ENCODE data around the gene HIBADH. TPM values are rescaled to one million over a fixed set of nuclear protein-coding genes. Genes with fewer than 3 reads are reported as not detected.

Gene HIBADH
- total RNA-seq, 1 donor from 2014 or later: 39.0 TPM

- DNase-seq (ENCODE audit: low read depth) (no peak), FAIRE-seq (no peak)
- H3K27me3 ChIP-seq (ENCODE audit: control insufficient read depth, insufficient read depth, low read length): no peaks in the 10 kb centered on the region
- no peaks in the 10 kb centered on the region for H3K36me3 ChIP-seq (ENCODE audit: control insufficient read depth, insufficient read depth, low read length)
- no peak overlapping the region for H3K4me3 ChIP-seq (ENCODE audit: low read depth, low read length)
- no peak for TF ChIP-seq CTCF (IDR thresholded peaks at IDR 0.05; ENCODE audit: insufficient read depth, low read length, severe bottlenecking)
Measured at GRCh38 chr7:27651702-27652101, 11.0 kb downstream of the HIBADH start.

- no peak for TF ChIP-seq CTCF (IDR thresholded peaks at IDR 0.05; ENCODE audit: insufficient read depth, low read length, severe bottlenecking)
- FAIRE-seq (no peak), DNase-seq (ENCODE audit: low read depth) (no peak)
- no peak overlapping the region for H3K4me3 ChIP-seq (ENCODE audit: low read depth, low read length)
- no peaks in the 10 kb centered on the region for H3K36me3 ChIP-seq (ENCODE audit: control insufficient read depth, insufficient read depth, low read length)
- H3K27me3 ChIP-seq (ENCODE audit: control insufficient read depth, insufficient read depth, low read length): no peaks in the 10 kb centered on the region
Measured at GRCh38 chr7:27650283-27650682, 12.4 kb downstream of the HIBADH start.

DNA sequence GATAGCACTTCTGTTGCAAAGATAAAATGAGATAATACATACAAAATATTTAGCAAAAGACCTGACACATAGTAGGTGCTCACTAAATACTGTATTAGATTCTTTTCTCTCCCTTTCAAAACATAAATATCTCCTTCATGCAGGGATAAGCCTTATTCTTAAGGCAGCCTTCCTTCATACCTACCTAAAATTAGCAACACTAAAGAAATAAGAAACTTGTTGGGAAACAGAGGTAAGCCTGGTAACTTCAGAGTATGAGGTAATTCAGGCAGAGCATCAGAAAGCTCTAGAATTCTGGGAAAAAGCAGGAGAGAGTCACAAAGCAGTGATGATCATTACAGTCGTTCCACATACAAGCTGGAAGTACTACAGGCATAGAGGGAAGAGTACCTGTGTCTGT is 15.2 kb downstream of the HIBADH start:
- TF ChIP-seq CTCF (IDR thresholded peaks at IDR 0.05; ENCODE audit: insufficient read depth, low read length, severe bottlenecking): no peak
- FAIRE-seq (no peak), DNase-seq (ENCODE audit: low read depth) (no peak)
- Histone ChIP-seq H3K4me3 (ENCODE audit: low read depth, low read length) (no peak overlapping the region), H3K36me3 (ENCODE audit: control insufficient read depth, insufficient read depth, low read length) (no peaks in the 10 kb centered on the region), H3K27me3 (ENCODE audit: control insufficient read depth, insufficient read depth, low read length) (no peaks in the 10 kb centered on the region)

DNA sequence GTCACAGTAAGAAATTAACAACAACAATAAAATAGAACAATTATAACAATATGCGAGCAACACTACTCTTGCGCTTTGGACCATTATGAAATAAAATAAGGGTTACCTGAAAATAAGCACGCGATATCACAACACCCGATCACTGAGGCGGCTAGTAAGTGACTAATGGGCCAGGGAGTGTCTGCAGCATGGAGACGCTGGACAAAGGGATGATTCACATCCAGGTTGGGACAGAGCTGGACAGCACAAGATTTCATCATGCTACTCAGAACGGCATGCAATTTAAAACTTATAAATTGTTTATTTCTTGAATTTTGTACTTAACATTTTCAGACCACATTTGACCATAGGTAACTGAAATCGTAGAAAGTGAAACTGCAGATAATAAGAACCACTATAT is 15.6 kb downstream of the HIBADH start:
- FAIRE-seq: no peak
- no peak for TF ChIP-seq CTCF (IDR thresholded peaks at IDR 0.05; ENCODE audit: insufficient read depth, low read length, severe bottlenecking)
- Histone ChIP-seq H3K27me3 (ENCODE audit: control insufficient read depth, insufficient read depth, low read length) (no peaks in the 10 kb centered on the region), H3K36me3 (ENCODE audit: control insufficient read depth, insufficient read depth, low read length) (no peaks in the 10 kb centered on the region), H3K4me3 (ENCODE audit: low read depth, low read length) (no peak overlapping the region)
- peak; percentile 85 for DNase-seq (ENCODE audit: low read depth)

DNA sequence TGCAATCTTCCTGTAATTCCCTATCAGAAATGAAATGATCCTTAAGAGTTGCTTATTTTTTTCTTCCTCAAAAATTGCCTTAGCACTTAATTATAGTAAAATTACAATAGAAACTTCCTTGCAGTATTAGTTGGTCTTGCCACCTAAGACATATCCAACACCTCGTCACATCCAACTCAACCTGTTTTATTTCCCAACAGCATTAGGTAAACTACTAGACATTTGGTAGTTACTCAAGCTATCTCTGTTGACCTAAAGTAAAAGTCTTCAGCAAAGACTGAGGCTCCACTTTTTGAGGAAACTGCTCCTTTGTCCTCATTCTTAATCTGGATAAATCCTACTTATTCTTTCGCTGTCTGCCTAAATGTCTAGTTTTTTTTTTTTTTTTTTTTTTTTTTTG is 20.4 kb downstream of the HIBADH start:
- no peak for DNase-seq (ENCODE audit: low read depth)
- no peak for TF ChIP-seq CTCF (IDR thresholded peaks at IDR 0.05; ENCODE audit: insufficient read depth, low read length, severe bottlenecking)
- Histone ChIP-seq H3K36me3 (ENCODE audit: control insufficient read depth, insufficient read depth, low read length) (no peaks in the 10 kb centered on the region), H3K27me3 (ENCODE audit: control insufficient read depth, insufficient read depth, low read length) (no peaks in the 10 kb centered on the region), H3K4me3 (ENCODE audit: low read depth, low read length) (no peak overlapping the region)
- FAIRE-seq: no peak

DNA sequence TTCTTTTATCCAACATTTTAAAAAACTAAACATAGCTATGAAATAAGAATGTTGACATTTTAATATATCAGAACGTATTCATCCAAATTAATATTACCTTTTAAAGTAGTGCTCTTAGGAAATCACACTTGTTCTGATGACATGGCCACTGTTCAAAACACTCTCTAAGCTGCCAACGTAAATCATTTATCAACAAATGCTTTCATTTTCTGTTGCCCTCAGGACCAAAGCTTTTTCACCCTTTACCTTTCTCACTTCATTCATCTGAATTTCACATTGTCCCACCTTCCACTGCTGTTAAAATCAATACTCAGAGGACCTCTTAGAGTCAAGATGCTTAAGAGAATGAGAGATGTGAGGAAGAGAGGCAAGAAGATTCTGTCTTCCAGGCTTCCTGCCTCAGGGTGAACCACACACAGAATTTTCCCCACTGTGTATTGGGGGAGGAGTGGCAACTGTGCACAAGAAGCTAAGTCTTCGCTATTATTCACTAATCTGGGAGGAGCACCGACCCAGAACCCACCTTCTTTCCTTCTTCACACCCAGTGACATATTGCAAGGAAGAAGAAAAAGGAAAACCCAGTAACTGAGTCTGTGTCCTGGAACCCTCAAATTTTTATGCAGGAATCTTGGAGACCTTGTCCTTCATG is 21.0 kb downstream of the HIBADH start:
- DNase-seq (ENCODE audit: low read depth) (no peak), FAIRE-seq (no peak)
- Histone ChIP-seq H3K4me3 (ENCODE audit: low read depth, low read length) (no peak overlapping the region), H3K36me3 (ENCODE audit: control insufficient read depth, insufficient read depth, low read length) (no peaks in the 10 kb centered on the region), H3K27me3 (ENCODE audit: control insufficient read depth, insufficient read depth, low read length) (no peaks in the 10 kb centered on the region)
- TF ChIP-seq CTCF (IDR thresholded peaks at IDR 0.05; ENCODE audit: insufficient read depth, low read length, severe bottlenecking): no peak
